ENCODE measurements around the gene NUP214. TPM values are rescaled to one million over a fixed set of nuclear protein-coding genes. Genes with fewer than 3 reads are reported as not detected.

The NUP214 gene
- total RNA-seq, 1 experiment from 2014 or later = 34.9 TPM

- POLR2A ChIA-PET = no interaction called here
- intact Hi-C loops (cut with micrococcal nuclease; ENCODE audit: unreplicated experiment) (no loop called here), in situ Hi-C loops (cut with HindIII; ENCODE audit: low pct_unique_long_range_greater_than_20kb, low sequenced_read_pairs) (no loop called here)
- no peaks in the 10 kb centered on the region for H3K4me1 ChIP-seq (ENCODE audit: control insufficient read depth, insufficient read depth, low read length)
- no peak for TF ChIP-seq CTCF (IDR thresholded peaks at IDR 0.05)
- TF ChIP-seq POLR2AphosphoS5 (IDR thresholded peaks at IDR 0.05; ENCODE audit: low read depth, low read length) = no peak
- no peak for TF ChIP-seq TCF7L2 (IDR thresholded peaks at IDR 0.05; ENCODE audit: low read depth, low read length)
- no peak for TF ChIP-seq REST (IDR thresholded peaks at IDR 0.05; ENCODE audit: insufficient read depth in 1 of 2, low read depth in 2 of 2, low read length in 1 of 2)
- TF ChIP-seq SIN3A (IDR thresholded peaks at IDR 0.05; ENCODE audit: borderline replicate concordance, insufficient read depth, low read depth, low read length) = no peak
- CTCF ChIA-PET = interaction anchor here (0.6 to 0.9 kb wide), 2 partner anchors 13 to 222 kb away, joined by 3 to 10 read pairs; no protein-coding TSS in a partner anchor
- no peaks in the 10 kb centered on the region for H3K9me3 ChIP-seq (ENCODE audit: control insufficient read depth, insufficient read depth, low read depth, low read length)
- H3K27me3 ChIP-seq (ENCODE audit: control insufficient read depth, insufficient read depth, low read length) = no peaks in the 10 kb centered on the region
- no peaks in the 10 kb centered on the region for H3K36me3 ChIP-seq (ENCODE audit: control insufficient read depth, insufficient read depth, low read length)
- no peak overlapping the region for H3K27ac ChIP-seq (ENCODE audit: low read length)
- no peak overlapping the region for H3K4me3 ChIP-seq (ENCODE audit: low read depth in 2 of 2, low read length in 2 of 2)
- ATAC-seq (no peak), DNase-seq (ENCODE audit: low read depth, low spot score) (no peak)
- no TSS peak for BruUV-seq (replicated peaks)
Measured at GRCh38 chr9:131258698-131259431, 133.5 kb downstream of the NUP214 start.

- Histone ChIP-seq H3K9me3 (ENCODE audit: control insufficient read depth, insufficient read depth, low read depth, low read length) (no peaks in the 10 kb centered on the region), H3K36me3 (ENCODE audit: control insufficient read depth, insufficient read depth, low read length) (no peaks in the 10 kb centered on the region), H3K4me3 (ENCODE audit: low read depth in 2 of 2, low read length in 2 of 2) (no peak overlapping the region), H3K4me1 (ENCODE audit: control insufficient read depth, insufficient read depth, low read length) (no peaks in the 10 kb centered on the region), H3K27ac (ENCODE audit: low read length) (no peak overlapping the region), H3K27me3 (ENCODE audit: control insufficient read depth, insufficient read depth, low read length) (no peaks in the 10 kb centered on the region)
- BruUV-seq (replicated peaks) = no TSS peak
- POLR2A ChIA-PET = no interaction called here
- ATAC-seq (no peak), DNase-seq (ENCODE audit: low read depth, low spot score) (no peak)
- in situ Hi-C loops (cut with HindIII; ENCODE audit: low pct_unique_long_range_greater_than_20kb, low sequenced_read_pairs) = no loop called here
- TF ChIP-seq CTCF (IDR thresholded peaks at IDR 0.05) = no peak
- TF ChIP-seq TCF7L2 (IDR thresholded peaks at IDR 0.05; ENCODE audit: low read depth, low read length) = no peak
- no peak for TF ChIP-seq POLR2AphosphoS5 (IDR thresholded peaks at IDR 0.05; ENCODE audit: low read depth, low read length)
- TF ChIP-seq SIN3A (IDR thresholded peaks at IDR 0.05; ENCODE audit: borderline replicate concordance, insufficient read depth, low read depth, low read length) = no peak
- no peak for TF ChIP-seq REST (IDR thresholded peaks at IDR 0.05; ENCODE audit: insufficient read depth in 1 of 2, low read depth in 2 of 2, low read length in 1 of 2)
- intact Hi-C loops (cut with micrococcal nuclease; ENCODE audit: unreplicated experiment) = no loop called here
- CTCF ChIA-PET = interaction anchor here (0.6 kb wide), 1 partner anchor 12 kb away, joined by 10 read pairs; no protein-coding TSS in a partner anchor
Measured at GRCh38 chr9:131259432-131259898, 134.1 kb downstream of the NUP214 start.

All from Panc1 (cell line).